KMS-11 (cell line): ENCODE data around the gene DPYSL5.

Source experiments
- H2AFZ ChIP-seq: fragments of 200-600 bp; sonication (generic); 2 replicates; pipeline ENCODE4 v1.6.1; 2016; ENCODE audit warnings: antibody characterized with exemption, mixed run types, low read depth
- H3K27ac ChIP-seq: fragments of 200-600 bp; sonication (generic); 2 replicates; pipeline ENCODE4 v1.6.1; 2016; ENCODE audit warnings: mild to moderate bottlenecking, mixed run types
- H3K27me3 ChIP-seq: fragments of 200-600 bp; sonication (generic); 2 replicates; pipeline ENCODE4 v1.6.1; 2017; ENCODE audit warnings: mild to moderate bottlenecking, low read depth, mixed run types, moderate library complexity; ENCODE audit not compliant: insufficient read depth
- H3K36me3 ChIP-seq: fragments of 200-600 bp; sonication (generic); 2 replicates; pipeline ENCODE4 v1.6.1; 2017; ENCODE audit warnings: mild to moderate bottlenecking, mixed run types; ENCODE audit not compliant: insufficient read depth
- H3K4me1 ChIP-seq: fragments of 200-600 bp; sonication (generic); 2 replicates; pipeline ENCODE4 v1.6.1; 2016; ENCODE audit warnings: mild to moderate bottlenecking, low read depth, mixed run types; ENCODE audit not compliant: poor library complexity, severe bottlenecking
- H3K4me2 ChIP-seq: fragments of 200-600 bp; sonication (generic); 2 replicates; pipeline ENCODE4 v1.7.0; 2016; ENCODE audit warnings: mild to moderate bottlenecking, mixed run types
- H3K4me3 ChIP-seq: fragments of 200-600 bp; sonication (generic); IDR thresholded peaks from 2 replicates; pipeline ENCODE4 v1.6.1; 2017; ENCODE audit warnings: low read depth, low read length, mixed read lengths; ENCODE audit not compliant: insufficient read depth
- H3K79me2 ChIP-seq: fragments of 200-600 bp; sonication (generic); 2 replicates; pipeline ENCODE4 v1.6.1; 2016; ENCODE audit warnings: low read depth, mixed run types; ENCODE audit not compliant: insufficient read depth
- H3K9ac ChIP-seq: fragments of 200-600 bp; sonication (generic); 2 replicates; pipeline ENCODE4 v1.6.1; 2016; ENCODE audit warnings: mild to moderate bottlenecking, mixed run types
- H4K20me1 ChIP-seq: fragments of 200-600 bp; sonication (generic); 2 replicates; pipeline ENCODE4 v1.6.1; 2016; ENCODE audit warnings: mild to moderate bottlenecking, mixed run types; ENCODE audit not compliant: insufficient read depth
- CTCF ChIP-seq: fragments of 200-600 bp; sonication (generic); conservative IDR thresholded peaks from 2 replicates; pipeline ENCODE4 v1.6.1; 2017; ENCODE audit warnings: low read depth, mild to moderate bottlenecking, antibody characterized with exemption, low read length, moderate library complexity, mixed read lengths

Gene DPYSL5

GRCh38 chr2:26889796-26890195 lies 41.9 kb downstream of the DPYSL5 start:
- Histone ChIP-seq H3K4me2 (no peak overlapping the region), H3K36me3 (no peaks in the 10 kb centered on the region), H3K4me3 (no peak overlapping the region), H3K9ac (no peak overlapping the region), H3K27me3 (no peaks in the 10 kb centered on the region), H3K4me1 (no peaks in the 10 kb centered on the region), H2AFZ (no peak overlapping the region), H3K27ac (no peak overlapping the region), H4K20me1 (no peaks in the 10 kb centered on the region), H3K79me2 (no peaks in the 10 kb centered on the region)
- no peak for TF ChIP-seq CTCF

GRCh38 chr2:26890341-26891000 lies 42.5 kb downstream of the DPYSL5 start:
- Histone ChIP-seq H3K79me2 (no peaks in the 10 kb centered on the region), H3K27ac (no peak overlapping the region), H3K27me3 (no peaks in the 10 kb centered on the region), H4K20me1 (no peaks in the 10 kb centered on the region), H3K4me1 (no peaks in the 10 kb centered on the region), H3K36me3 (no peaks in the 10 kb centered on the region), H3K9ac (no peak overlapping the region), H2AFZ (no peak overlapping the region), H3K4me3 (no peak overlapping the region), H3K4me2 (no peak overlapping the region)
- no peak for TF ChIP-seq CTCF

GRCh38 chr2:26892133-26892532 lies 44.2 kb downstream of the DPYSL5 start:
- Histone ChIP-seq H2AFZ (no peak overlapping the region), H4K20me1 (no peaks in the 10 kb centered on the region), H3K4me3 (no peak overlapping the region), H3K27me3 (no peaks in the 10 kb centered on the region), H3K79me2 (no peaks in the 10 kb centered on the region), H3K9ac (no peak overlapping the region), H3K27ac (no peak overlapping the region), H3K36me3 (no peaks in the 10 kb centered on the region), H3K4me1 (no peaks in the 10 kb centered on the region), H3K4me2 (no peak overlapping the region)
- TF ChIP-seq CTCF = no peak

GRCh38 chr2:26892922-26893524 lies 45.1 kb downstream of the DPYSL5 start:
- Histone ChIP-seq H3K27ac (no peak overlapping the region), H3K27me3 (no peaks in the 10 kb centered on the region), H3K36me3 (no peaks in the 10 kb centered on the region), H3K4me2 (no peak overlapping the region), H3K4me1 (no peaks in the 10 kb centered on the region), H4K20me1 (no peaks in the 10 kb centered on the region), H3K9ac (no peak overlapping the region), H2AFZ (no peak overlapping the region), H3K4me3 (no peak overlapping the region), H3K79me2 (no peaks in the 10 kb centered on the region)
- no peak for TF ChIP-seq CTCF
